H9 (cell line): ENCODE data around the gene FBXO21. TPM values are rescaled to one million over a fixed set of nuclear protein-coding genes. Genes with fewer than 3 reads are reported as not detected.
A peak's percentile ranks its signal among the peaks of the same experiment; 100 is the strongest.

Experiments
- DNase-seq: peaks from one replicate; pipeline ENCODE4 v3.0.0-alpha.2; 2017
- H2AFZ ChIP-seq: one replicate; pipeline ENCODE4 v1.6.1; 2013; ENCODE audit warnings: mild to moderate bottlenecking, low read length, control low read depth, moderate library complexity
- H2AK5ac ChIP-seq: 2 replicates; pipeline ENCODE4 v1.6.1; 2013; ENCODE audit warnings: low read length, control low read depth, mixed read lengths; ENCODE audit not compliant: insufficient read length
- H2BK120ac ChIP-seq: one replicate; pipeline ENCODE4 v1.6.1; 2013; ENCODE audit warnings: low read depth, mild to moderate bottlenecking, low read length, control low read depth, inconsistent platforms; ENCODE audit not compliant: poor library complexity, severe bottlenecking
- H2BK12ac ChIP-seq: 2 replicates; pipeline ENCODE4 v1.6.1; 2013; ENCODE audit warnings: low read length, control low read depth, mixed read lengths, low read depth; ENCODE audit not compliant: insufficient read length
- H2BK15ac ChIP-seq: 2 replicates; pipeline ENCODE4 v1.6.1; 2013; ENCODE audit warnings: low read depth, low read length, control low read depth
- H2BK20ac ChIP-seq: one replicate; pipeline ENCODE4 v1.6.1; 2013; ENCODE audit warnings: low read depth, mild to moderate bottlenecking, low read length, control low read depth, inconsistent platforms; ENCODE audit not compliant: poor library complexity, severe bottlenecking
- H2BK5ac ChIP-seq: 2 replicates; pipeline ENCODE4 v1.6.1; 2013; ENCODE audit warnings: low read length, control low read depth, mixed read lengths; ENCODE audit not compliant: insufficient read length
- H3K14ac ChIP-seq: 2 replicates; pipeline ENCODE4 v1.6.1; 2013; ENCODE audit warnings: low read length, control low read depth; ENCODE audit not compliant: insufficient read depth
- H3K18ac ChIP-seq: 2 replicates; pipeline ENCODE4 v1.6.1; 2013; ENCODE audit warnings: low read depth, mild to moderate bottlenecking, mixed read lengths, low read length, control low read depth; ENCODE audit not compliant: insufficient read length
- H3K23ac ChIP-seq: 2 replicates; pipeline ENCODE4 v1.6.1; 2013; ENCODE audit warnings: low read length, control low read depth, mixed read lengths, low read depth; ENCODE audit not compliant: insufficient read length
- H3K23me2 ChIP-seq: 2 replicates; pipeline ENCODE4 v1.6.1; 2013; ENCODE audit warnings: low read depth, mild to moderate bottlenecking, mixed read lengths, low read length, control low read depth; ENCODE audit not compliant: insufficient read length, poor library complexity, severe bottlenecking
- H3K27ac ChIP-seq: 2 replicates; pipeline ENCODE4 v1.5.1; 2013; ENCODE audit warnings: low read length, control low read depth, mixed read lengths, low read depth; ENCODE audit not compliant: insufficient read length
- H3K27me3 ChIP-seq: 2 replicates; pipeline ENCODE4 v1.6.1; 2013; ENCODE audit warnings: low read length, control low read depth, inconsistent platforms; ENCODE audit not compliant: insufficient read depth
- H3K4ac ChIP-seq: 2 replicates; pipeline ENCODE4 v1.6.1; 2013; ENCODE audit warnings: low read depth, mild to moderate bottlenecking, control low read depth, inconsistent platforms, low read length, moderate library complexity
- H3K4me1 ChIP-seq: 2 replicates; pipeline ENCODE4 v1.6.1; 2013; ENCODE audit warnings: low read length, control low read depth, inconsistent platforms; ENCODE audit not compliant: insufficient read depth
- H3K4me2 ChIP-seq: 2 replicates; pipeline ENCODE4 v1.6.1; 2013; ENCODE audit warnings: low read length, control low read depth, mixed read lengths; ENCODE audit not compliant: insufficient read length, insufficient read depth
- H3K56ac ChIP-seq: 2 replicates; pipeline ENCODE4 v1.6.1; 2013; ENCODE audit warnings: low read depth, mild to moderate bottlenecking, mixed read lengths, low read length, control low read depth; ENCODE audit not compliant: insufficient read length
- H3K79me1 ChIP-seq: 2 replicates; pipeline ENCODE4 v1.6.1; 2013; ENCODE audit warnings: low read depth, mild to moderate bottlenecking, moderate library complexity, low read length, control low read depth, inconsistent platforms; ENCODE audit not compliant: insufficient read depth, poor library complexity, severe bottlenecking
- H3K79me2 ChIP-seq: 2 replicates; pipeline ENCODE4 v1.6.1; 2013; ENCODE audit warnings: low read length, control low read depth, inconsistent platforms; ENCODE audit not compliant: insufficient read depth
- H3K9ac ChIP-seq: 2 replicates; pipeline ENCODE4 v1.6.1; 2013; ENCODE audit warnings: low read length, control low read depth, mixed read lengths; ENCODE audit not compliant: insufficient read length; ENCODE audit errors: extremely low read depth
- H3K9me3 ChIP-seq: one replicate; pipeline ENCODE4 v1.6.1; 2013; ENCODE audit warnings: low read depth, low read length, inconsistent platforms; ENCODE audit not compliant: control insufficient read depth
- H3T11ph ChIP-seq: one replicate; pipeline ENCODE4 v1.6.1; 2013; ENCODE audit warnings: mild to moderate bottlenecking, low read length, control low read depth, inconsistent platforms
- H4K20me1 ChIP-seq: one replicate; pipeline ENCODE4 v1.6.1; 2013; ENCODE audit not compliant: control insufficient read depth, insufficient read length, insufficient read depth
- H4K5ac ChIP-seq: 2 replicates; pipeline ENCODE4 v1.6.1; 2013; ENCODE audit warnings: low read depth, mild to moderate bottlenecking, mixed read lengths, low read length, control low read depth; ENCODE audit not compliant: insufficient read length
- H4K8ac ChIP-seq: replicated peaks from 2 replicates; pipeline ENCODE4 v1.6.1; 2013; ENCODE audit warnings: low read length, control low read depth, mixed read lengths, low read depth; ENCODE audit not compliant: insufficient read length
- H4K91ac ChIP-seq: 2 replicates; pipeline ENCODE4 v1.6.1; 2013; ENCODE audit warnings: low read depth, mild to moderate bottlenecking, moderate library complexity, mixed read lengths, low read length, control low read depth; ENCODE audit not compliant: insufficient read length
- H3K27ac Mint-ChIP-seq, 3 experiments: 2 replicates in 2 of 3; 3 replicates in 1 of 3; pipeline ENCODE4 v1.8.0; 2020 to 2021; ENCODE audit warnings: mixed read lengths in 3 of 3, mild to moderate bottlenecking in 1 of 3, moderate library complexity in 1 of 3
- H3K27me3 Mint-ChIP-seq: 2 replicates; pipeline ENCODE4 v1.8.0; 2021; ENCODE audit warnings: low read depth, mild to moderate bottlenecking, moderate library complexity, mixed read lengths
- H3K36me3 Mint-ChIP-seq, 3 experiments: 2 replicates in 2 of 3; 3 replicates in 1 of 3; pipeline ENCODE4 v1.8.0; 2020 to 2021; ENCODE audit warnings: low read depth in 3 of 3, mixed read lengths in 3 of 3; ENCODE audit not compliant: insufficient read depth in 1 of 3
- H3K4me1 Mint-ChIP-seq, 2 experiments: 2 replicates each; pipeline ENCODE4 v1.8.0; 2020; ENCODE audit warnings: mixed read lengths in 2 of 2
- H3K4me3 Mint-ChIP-seq, 2 experiments: 2 replicates in 1 of 2; 3 replicates in 1 of 2; pipeline ENCODE4 v1.8.0; 2020 to 2021; ENCODE audit warnings: mild to moderate bottlenecking in 2 of 2, mixed read lengths in 2 of 2, moderate library complexity in 1 of 2
- H3K9me3 Mint-ChIP-seq, 2 experiments: 2 replicates in 1 of 2; 3 replicates in 1 of 2; pipeline ENCODE4 v1.8.0; 2020; ENCODE audit warnings: mild to moderate bottlenecking in 2 of 2, mixed read lengths in 2 of 2, moderate library complexity in 1 of 2
- WGBS: extraction: QIAGEN DNeasy Blood & Tissue Kit; methylation state at CpG from one replicate; pipeline ENCODE4 v1.1.7; 2013; ENCODE audit warnings: missing lambda C conversion rate, low lambda C conversion rate, mixed read lengths; ENCODE audit not compliant: insufficient read length; ENCODE audit errors: extremely low coverage; 5-methylcytosine and 5-hydroxymethylcytosine counted together
- total RNA-seq: library from RNA; stranded (reverse); gene quantifications from 2 replicates; pipeline ENCODE4 v1.2.1, GENCODE V29; 2021
- TF ChIP-seq, protein P1 (sequence below): fragments of 200-600 bp; sonication (generic); conservative IDR thresholded peaks from 3 replicates; pipeline ENCODE4 v1.8.0; 2021; ENCODE audit warnings: antibody characterized with exemption, mild to moderate bottlenecking

Gene FBXO21
- total RNA-seq, 1 experiment from 2014 or later = 58.6 TPM

- Mint-ChIP-seq H3K27ac (peak overlapping the region in 2 of 3 experiments; percentile 25 to 45; a peak in 4 of 7 replicates), H3K4me3 (no peak overlapping the region), H3K4me1 (no peaks in the 10 kb centered on the region), H3K9me3 (no peaks in the 10 kb centered on the region), H3K27me3 (no peaks in the 10 kb centered on the region), H3K36me3 (peaks cover 42 to 93% (median 82%) of the 10 kb centered on the region in 3 experiments)
- DNase-seq = no peak
- TF ChIP-seq, protein P1, sequence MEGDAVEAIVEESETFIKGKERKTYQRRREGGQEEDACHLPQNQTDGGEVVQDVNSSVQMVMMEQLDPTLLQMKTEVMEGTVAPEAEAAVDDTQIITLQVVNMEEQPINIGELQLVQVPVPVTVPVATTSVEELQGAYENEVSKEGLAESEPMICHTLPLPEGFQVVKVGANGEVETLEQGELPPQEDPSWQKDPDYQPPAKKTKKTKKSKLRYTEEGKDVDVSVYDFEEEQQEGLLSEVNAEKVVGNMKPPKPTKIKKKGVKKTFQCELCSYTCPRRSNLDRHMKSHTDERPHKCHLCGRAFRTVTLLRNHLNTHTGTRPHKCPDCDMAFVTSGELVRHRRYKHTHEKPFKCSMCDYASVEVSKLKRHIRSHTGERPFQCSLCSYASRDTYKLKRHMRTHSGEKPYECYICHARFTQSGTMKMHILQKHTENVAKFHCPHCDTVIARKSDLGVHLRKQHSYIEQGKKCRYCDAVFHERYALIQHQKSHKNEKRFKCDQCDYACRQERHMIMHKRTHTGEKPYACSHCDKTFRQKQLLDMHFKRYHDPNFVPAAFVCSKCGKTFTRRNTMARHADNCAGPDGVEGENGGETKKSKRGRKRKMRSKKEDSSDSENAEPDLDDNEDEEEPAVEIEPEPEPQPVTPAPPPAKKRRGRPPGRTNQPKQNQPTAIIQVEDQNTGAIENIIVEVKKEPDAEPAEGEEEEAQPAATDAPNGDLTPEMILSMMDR = no peak
- H4K91ac ChIP-seq = no peak overlapping the region
- no peaks in the 10 kb centered on the region for H3K9me3 ChIP-seq
- no peak overlapping the region for H3K4ac ChIP-seq
- H3K79me1 ChIP-seq = no peaks in the 10 kb centered on the region
- no peak overlapping the region for H3K9ac ChIP-seq
- no peak overlapping the region for H4K5ac ChIP-seq
- no peak overlapping the region for H3T11ph ChIP-seq
- no peak overlapping the region for H2BK12ac ChIP-seq
- no peaks in the 10 kb centered on the region; the same call in 1 of the 2 replicates for H3K79me2 ChIP-seq
- H2BK5ac ChIP-seq = no peak overlapping the region
- H3K56ac ChIP-seq = no peak overlapping the region
- no CpG with 5 or more reads among the region's 10 CpGs for WGBS
- no peaks in the 10 kb centered on the region for H3K27me3 ChIP-seq
- no peak overlapping the region for H3K23ac ChIP-seq
- H2BK20ac ChIP-seq = no peak overlapping the region
- H3K18ac ChIP-seq = no peak overlapping the region
- H2BK15ac ChIP-seq = no peak overlapping the region
- H4K8ac ChIP-seq = no peak overlapping the region
- no peak overlapping the region for H3K27ac ChIP-seq
- no peak overlapping the region for H3K4me2 ChIP-seq
- no peak overlapping the region for H3K14ac ChIP-seq
- H3K23me2 ChIP-seq = no peaks in the 10 kb centered on the region
- H2AK5ac ChIP-seq = no peak overlapping the region
- no peaks in the 10 kb centered on the region for H3K4me1 ChIP-seq
- H2AFZ ChIP-seq = no peak overlapping the region
- no peak overlapping the region for H2BK120ac ChIP-seq
- H4K20me1 ChIP-seq = no peaks in the 10 kb centered on the region
These were observed 12.0 kb downstream of the FBXO21 start for GRCh38 chr12:117178301-117178700.
